Measurements from ENCODE around the gene TESMIN.

Gene TESMIN

GRCh38 chr11:68660066-68660810 is 91.1 kb downstream of the TESMIN start:
- ATAC-seq (no peak), DNase-seq (no peak)

GRCh38 chr11:68659158-68659921 is 92.0 kb downstream of the TESMIN start:
- ATAC-seq (no peak), DNase-seq (no peak)

GRCh38 chr11:68658661-68659060 is 92.7 kb downstream of the TESMIN start:
- DNase-seq (no peak), ATAC-seq (no peak)

GRCh38 chr11:68658097-68658496 is 93.2 kb downstream of the TESMIN start:
- DNase-seq (no peak), ATAC-seq (no peak)
